Omental fat pad (tissue), 4 donors: ENCODE results near the gene CD164L2. TPM values are rescaled to one million over a fixed set of nuclear protein-coding genes. Genes with fewer than 3 reads are reported as not detected.
"Not testable (repeated sequence)": the region's sequence is repeated elsewhere in the genome, so short reads cannot be mapped to it uniquely, and the experiment has no call there.

Experiments
- ATAC-seq: fragments of 150-250 bp; one replicate; pipeline ENCODE4 v1.9.1; 2016; ENCODE audit warnings: mild to moderate bottlenecking, moderate library complexity; ENCODE audit not compliant: low FRiP score
- DNase-seq: peaks from one replicate; pipeline ENCODE4 v3.0.0-alpha.2; 2019; ENCODE audit warnings: low spot score
- total RNA-seq, 4 donors: library from RNA; depleted of rRNA; stranded (reverse); fragments of >200 nt; gene quantifications; one replicate each; pipeline ENCODE4 v1.1.0, GENCODE V29; 2016
- TF ChIP-seq, protein P1 (sequence below), 3 donors: fragments of 450-650 bp; IDR thresholded peaks; one replicate each; pipeline ENCODE4 v1.5.1; 2016 to 2017; ENCODE audit warnings: antibody characterized with exemption in 3 of 3, mild to moderate bottlenecking in 3 of 3, moderate library complexity in 2 of 3

Gene CD164L2
- total RNA-seq, 4 donors from 2014 or later, result not detected

DNA sequence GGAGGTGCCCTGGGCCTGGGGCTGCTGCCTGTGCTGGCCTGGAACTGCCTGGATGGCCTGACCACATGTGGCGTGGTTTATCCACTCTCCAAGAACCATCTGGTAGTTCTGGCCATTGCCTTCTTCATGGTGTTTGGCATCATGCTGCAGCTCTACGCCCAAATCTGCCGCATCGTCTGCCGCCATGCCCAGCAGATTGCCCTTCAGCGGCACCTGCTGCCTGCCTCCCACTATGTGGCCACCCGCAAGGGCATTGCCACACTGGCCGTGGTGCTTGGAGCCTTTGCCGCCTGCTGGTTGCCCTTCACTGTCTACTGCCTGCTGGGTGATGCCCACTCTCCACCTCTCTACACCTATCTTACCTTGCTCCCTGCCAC is 11.1 kb upstream of the CD164L2 start:
- ATAC-seq (no peak), DNase-seq (no peak)
- TF ChIP-seq, protein P1, sequence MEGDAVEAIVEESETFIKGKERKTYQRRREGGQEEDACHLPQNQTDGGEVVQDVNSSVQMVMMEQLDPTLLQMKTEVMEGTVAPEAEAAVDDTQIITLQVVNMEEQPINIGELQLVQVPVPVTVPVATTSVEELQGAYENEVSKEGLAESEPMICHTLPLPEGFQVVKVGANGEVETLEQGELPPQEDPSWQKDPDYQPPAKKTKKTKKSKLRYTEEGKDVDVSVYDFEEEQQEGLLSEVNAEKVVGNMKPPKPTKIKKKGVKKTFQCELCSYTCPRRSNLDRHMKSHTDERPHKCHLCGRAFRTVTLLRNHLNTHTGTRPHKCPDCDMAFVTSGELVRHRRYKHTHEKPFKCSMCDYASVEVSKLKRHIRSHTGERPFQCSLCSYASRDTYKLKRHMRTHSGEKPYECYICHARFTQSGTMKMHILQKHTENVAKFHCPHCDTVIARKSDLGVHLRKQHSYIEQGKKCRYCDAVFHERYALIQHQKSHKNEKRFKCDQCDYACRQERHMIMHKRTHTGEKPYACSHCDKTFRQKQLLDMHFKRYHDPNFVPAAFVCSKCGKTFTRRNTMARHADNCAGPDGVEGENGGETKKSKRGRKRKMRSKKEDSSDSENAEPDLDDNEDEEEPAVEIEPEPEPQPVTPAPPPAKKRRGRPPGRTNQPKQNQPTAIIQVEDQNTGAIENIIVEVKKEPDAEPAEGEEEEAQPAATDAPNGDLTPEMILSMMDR (IDR thresholded peaks at IDR 0.05), result no peak

DNA sequence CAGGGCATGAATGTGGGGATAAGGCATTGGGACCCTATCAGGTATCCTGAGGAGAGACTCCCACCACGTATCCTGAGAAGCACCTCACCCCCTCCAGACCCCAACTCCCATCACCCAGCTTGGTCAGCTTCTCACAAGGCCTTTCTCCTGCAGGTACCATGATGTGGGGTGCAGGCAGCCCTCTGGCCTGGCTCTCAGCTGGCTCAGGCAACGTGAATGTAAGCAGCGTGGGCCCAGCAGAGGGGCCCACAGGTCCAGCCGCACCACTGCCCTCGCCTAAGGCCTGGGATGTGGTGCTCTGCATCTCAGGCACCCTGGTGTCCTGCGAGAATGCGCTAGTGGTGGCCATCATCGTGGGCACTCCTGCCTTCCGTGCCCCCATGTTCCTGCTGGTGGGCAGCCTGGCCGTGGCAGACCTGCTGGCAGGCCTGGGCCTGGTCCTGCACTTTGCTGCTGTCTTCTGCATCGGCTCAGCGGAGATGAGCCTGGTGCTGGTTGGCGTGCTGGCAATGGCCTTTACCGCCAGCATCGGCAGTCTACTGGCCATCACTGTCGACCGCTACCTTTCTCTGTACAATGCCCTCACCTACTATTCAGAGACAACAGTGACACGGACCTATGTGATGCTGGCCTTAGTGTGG is 10.6 kb upstream of the CD164L2 start:
- no peak for DNase-seq
- TF ChIP-seq, protein P1 (IDR thresholded peaks at IDR 0.05), result no peak
- no peak for ATAC-seq

DNA sequence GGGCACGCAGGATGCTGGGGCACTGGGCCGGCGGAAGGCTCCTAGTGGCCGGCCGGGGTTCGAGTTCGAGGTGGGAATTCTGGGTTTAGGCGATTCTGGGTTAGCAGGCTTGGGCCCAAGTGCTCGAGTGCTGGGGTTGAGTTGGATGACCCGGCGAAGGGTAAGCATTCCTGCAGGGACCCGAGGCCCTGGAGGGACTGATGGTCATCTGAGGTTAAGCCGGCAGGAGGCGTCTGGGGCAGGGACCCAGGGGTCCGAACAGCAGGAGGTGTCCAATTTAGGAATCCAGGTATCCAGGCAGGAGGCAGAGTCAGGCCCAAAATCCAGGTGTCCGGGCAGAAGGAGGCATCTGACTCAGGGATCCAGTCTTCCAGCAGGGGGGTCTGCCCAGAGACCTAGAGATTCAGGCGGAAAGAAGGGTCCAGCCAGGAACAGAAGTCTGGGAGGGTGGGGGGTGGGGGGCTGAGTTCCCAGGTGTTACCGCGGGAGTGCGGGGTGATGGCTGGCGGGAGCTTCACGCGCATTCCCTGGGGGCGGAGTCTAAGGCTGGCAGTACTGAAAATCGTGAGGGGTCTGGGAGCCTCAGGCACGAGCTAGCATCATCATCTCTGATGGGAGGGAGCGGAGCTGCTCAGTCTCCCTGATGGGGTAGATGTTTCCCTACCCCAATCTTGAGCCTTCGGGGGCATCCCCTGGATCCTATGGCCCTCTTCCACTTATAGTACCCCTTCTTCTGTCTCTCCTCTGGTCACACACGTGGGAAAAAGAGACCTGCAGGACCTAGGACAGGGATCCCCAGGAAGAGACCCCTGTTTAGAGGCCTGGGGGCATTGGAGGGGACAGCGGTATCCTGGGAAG is 9.9 kb upstream of the CD164L2 start:
- TF ChIP-seq, protein P1 (IDR thresholded peaks at IDR 0.05), result peak in 1 of 3 donors; percentile 16
- DNase-seq (no peak), ATAC-seq (no peak)

DNA sequence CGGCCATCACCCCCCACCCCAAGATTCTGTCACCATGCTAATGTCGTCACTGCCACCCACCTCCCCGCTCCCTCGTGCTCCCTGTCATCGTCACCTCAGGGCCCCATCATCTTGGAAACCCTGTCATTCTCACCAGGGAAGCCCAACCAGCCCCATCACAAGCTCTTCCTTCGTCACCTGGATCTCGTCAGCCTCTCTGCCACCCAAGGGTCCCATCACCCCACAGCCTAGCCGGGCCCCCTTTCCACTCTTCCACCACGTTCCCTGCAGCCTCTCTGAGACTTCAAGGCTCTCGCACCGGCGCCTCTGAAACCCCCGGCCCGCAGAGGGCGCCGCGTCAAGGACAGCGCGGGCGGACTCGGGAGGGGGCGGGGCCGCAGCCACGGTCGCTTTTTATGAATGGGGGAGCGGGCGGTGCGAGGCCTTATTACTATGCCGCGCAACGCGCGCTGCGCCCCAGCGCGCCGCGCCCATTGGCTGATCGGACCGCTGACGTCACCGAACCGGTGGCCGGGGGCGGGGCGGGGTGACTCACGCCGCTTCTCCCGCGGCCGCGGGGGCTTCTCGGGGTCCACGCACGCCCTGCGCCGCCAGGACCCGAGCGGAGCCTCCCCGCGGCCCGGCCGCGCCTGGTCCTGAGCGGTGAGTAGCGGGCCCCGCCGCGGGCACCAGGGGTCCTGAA is 9.1 kb upstream of the CD164L2 start, which contains the start of gene GPR3:
TSS of gene GPR3 (plus strand) at position 527 of the 682 bp plus-strand sequence. CDS start 1,177 bp downstream, outside the sequence.
- TF ChIP-seq, protein P1 (IDR thresholded peaks at IDR 0.05), result no peak
- DNase-seq (peak; percentile 90), ATAC-seq (peak; percentile 87)

DNA sequence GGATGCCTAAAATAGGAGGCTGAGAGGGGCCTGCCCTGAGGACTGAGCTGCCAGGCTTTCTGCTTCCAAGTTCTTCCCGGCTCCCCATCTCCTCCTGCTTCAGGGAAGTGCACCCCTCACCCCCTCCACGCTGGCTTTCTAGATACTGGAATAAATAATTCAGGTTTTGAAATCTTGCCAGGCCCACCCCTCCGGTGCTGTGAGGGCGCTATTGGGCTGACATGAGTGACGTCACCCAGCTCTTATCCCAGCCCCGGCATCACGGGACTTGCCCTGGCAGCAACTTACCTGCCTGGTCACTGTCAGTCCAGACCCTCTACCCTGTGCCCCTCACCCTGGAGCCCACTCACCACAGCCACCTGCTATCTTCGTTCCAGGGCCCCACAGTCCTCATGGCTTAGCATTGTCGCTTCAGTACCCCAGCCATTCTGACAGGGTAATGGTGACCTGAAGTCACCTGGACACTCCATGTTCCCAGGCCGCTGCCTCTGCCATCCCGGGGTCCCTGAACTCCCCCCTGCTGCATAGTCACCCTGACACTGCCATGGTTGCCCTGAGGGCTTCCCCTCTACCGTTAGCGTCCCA is 8.5 kb upstream of the CD164L2 start:
- peak; percentile 18 for ATAC-seq
- TF ChIP-seq, protein P1 (IDR thresholded peaks at IDR 0.05), result no peak
- no peak for DNase-seq

DNA sequence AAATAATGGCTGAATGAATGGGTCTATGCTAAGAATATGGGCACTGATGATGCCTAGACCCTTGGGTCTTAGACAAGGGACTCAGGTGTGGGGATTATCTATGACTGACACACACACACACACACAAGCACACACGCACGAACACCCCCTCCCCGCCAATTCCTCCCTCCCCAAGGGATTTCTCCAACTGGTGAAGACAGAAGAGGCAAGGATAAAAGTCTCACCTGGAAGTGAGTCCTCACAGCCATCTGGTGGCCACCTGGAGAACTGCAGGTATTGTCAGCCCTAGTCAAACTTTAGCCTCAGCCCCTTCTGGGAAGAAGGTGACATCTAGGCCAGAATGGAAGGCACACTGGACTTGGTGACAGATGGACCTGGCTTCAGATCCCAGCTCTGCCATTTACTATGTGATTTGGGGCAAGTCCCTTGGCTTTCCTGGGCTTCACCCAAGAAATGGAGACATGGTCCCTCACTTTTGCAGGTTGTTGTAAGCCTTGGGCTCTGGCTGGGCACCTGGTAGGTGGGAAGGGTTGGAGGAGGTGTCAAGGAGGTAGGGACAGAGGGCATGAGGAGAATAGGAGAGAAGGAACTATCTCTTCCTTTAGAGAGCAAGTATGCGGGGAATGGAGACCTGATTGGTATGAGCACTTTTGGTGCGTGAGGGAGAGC is 5.3 kb upstream of the CD164L2 start:
- TF ChIP-seq, protein P1 (IDR thresholded peaks at IDR 0.05), result peak in 1 of 3 donors; percentile 58
- DNase-seq (peak; percentile 83), ATAC-seq (no peak)

DNA sequence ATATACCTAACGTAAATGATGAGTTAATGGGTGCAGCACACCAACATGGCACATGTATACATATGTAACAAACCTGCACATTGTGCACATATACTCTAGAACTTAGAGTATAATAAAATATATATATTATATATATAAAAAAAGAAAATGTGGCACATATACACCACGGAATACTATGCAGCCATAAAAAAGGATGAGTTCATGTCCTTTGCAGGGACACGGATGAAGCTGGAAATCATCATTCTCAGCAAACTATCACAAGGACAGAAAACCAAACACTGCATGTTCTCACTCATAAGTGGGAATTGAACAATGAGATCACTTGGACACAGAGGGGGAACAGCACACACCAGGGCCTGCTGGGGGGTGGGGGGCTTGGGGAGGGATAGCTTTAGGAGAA is 1.7 kb upstream of the CD164L2 start:
- not testable (repeated sequence) for DNase-seq, ATAC-seq
